Activated CD8-positive, alpha-beta T cell treated with anti-CD3 and anti-CD28 coated beads for 36 hours (primary cell): ENCODE data around the gene ACSL1. TPM values are rescaled to one million over a fixed set of nuclear protein-coding genes. Genes with fewer than 3 reads are reported as not detected.

Experiments
- microRNA-seq: library from miRNA; unstranded; fragments of <30 nt; microRNA quantifications from one replicate; pipeline ENCODE4 v1.2.0, GENCODE V29; 2022; ENCODE audit warnings: borderline microRNAs expressed, borderline replicate concordance
- total RNA-seq, 2 experiments: library from RNA; stranded (reverse); gene quantifications; one replicate each; pipeline ENCODE4 v1.2.3, GENCODE V29; 2021

The ACSL1 gene
- total RNA-seq, 2 experiments from 2014 or later, result 12.8 to 13.1 TPM

Small RNA genes lying within 50 kb of the gene (microRNA-seq; reads per million reads assigned to microRNA genes)
- gene MIR3945, result not detected

Other genes with a start within 250 kb of the ACSL1 start
- gene CASP3, start 176.5 kb downstream of the ACSL1 start, total RNA-seq, result 100 to 1,000 TPM in 1 of 2 experiments, 10 to 100 TPM in 1; 96.9 to 100 TPM
- gene PRIMPOL, start 176.2 kb downstream of the ACSL1 start, total RNA-seq, result 10 to 100 TPM; 16.9 to 17.3 TPM
- 10 to 100 TPM; 49.7 to 53.4 TPM for gene CENPU, start 91.9 kb downstream of the ACSL1 start, total RNA-seq
- gene HELT, start 192.5 kb upstream of the ACSL1 start, total RNA-seq, result not detected